Endothelial cell (in vitro differentiated cells): ENCODE data around the gene GINS1. TPM values are rescaled to one million over a fixed set of nuclear protein-coding genes. Genes with fewer than 3 reads are reported as not detected.

Source experiments
- DNase-seq: peaks from one replicate; pipeline ENCODE4 v3.0.0; 2021; ENCODE audit warnings: low spot score
- H3K27ac Mint-ChIP-seq: one replicate; pipeline ENCODE4 v1.8.0; 2021; ENCODE audit warnings: mixed read lengths, inconsistent platforms; ENCODE audit not compliant: unreplicated experiment
- H3K27me3 Mint-ChIP-seq: one replicate; pipeline ENCODE4 v1.8.0; 2021; ENCODE audit warnings: mild to moderate bottlenecking, moderate library complexity, mixed read lengths, inconsistent platforms; ENCODE audit not compliant: unreplicated experiment
- H3K36me3 Mint-ChIP-seq: one replicate; pipeline ENCODE4 v1.8.0; 2021; ENCODE audit warnings: mild to moderate bottlenecking, low read depth, mixed read lengths, inconsistent platforms; ENCODE audit not compliant: unreplicated experiment
- H3K4me1 Mint-ChIP-seq: one replicate; pipeline ENCODE4 v1.8.0; 2021; ENCODE audit warnings: mild to moderate bottlenecking, mixed read lengths, inconsistent platforms; ENCODE audit not compliant: unreplicated experiment
- H3K4me3 Mint-ChIP-seq: one replicate; pipeline ENCODE4 v1.8.0; 2021; ENCODE audit warnings: mild to moderate bottlenecking, mixed read lengths, inconsistent platforms; ENCODE audit not compliant: unreplicated experiment
- H3K9me3 Mint-ChIP-seq: one replicate; pipeline ENCODE4 v1.8.0; 2021; ENCODE audit warnings: mixed read lengths, inconsistent platforms; ENCODE audit not compliant: unreplicated experiment
- total RNA-seq: library from RNA; stranded (reverse); fragmentation: NEBNext Ultra II Directional; extraction: Animal tissue kit (Norgen Biotek cat#: 25700); gene quantifications from one replicate; pipeline ENCODE4 v1.2.1, GENCODE V29; 2021; ENCODE audit not compliant: unreplicated experiment
- TF ChIP-seq, protein P1 (sequence below): fragments of 200-600 bp; sonication (generic); IDR thresholded peaks from one replicate; pipeline ENCODE4 v1.5.0; 2021; ENCODE audit warnings: antibody characterized with exemption; ENCODE audit not compliant: unreplicated experiment

The GINS1 gene
- total RNA-seq, 1 donor from 2014 or later: 12.3 TPM

DNA sequence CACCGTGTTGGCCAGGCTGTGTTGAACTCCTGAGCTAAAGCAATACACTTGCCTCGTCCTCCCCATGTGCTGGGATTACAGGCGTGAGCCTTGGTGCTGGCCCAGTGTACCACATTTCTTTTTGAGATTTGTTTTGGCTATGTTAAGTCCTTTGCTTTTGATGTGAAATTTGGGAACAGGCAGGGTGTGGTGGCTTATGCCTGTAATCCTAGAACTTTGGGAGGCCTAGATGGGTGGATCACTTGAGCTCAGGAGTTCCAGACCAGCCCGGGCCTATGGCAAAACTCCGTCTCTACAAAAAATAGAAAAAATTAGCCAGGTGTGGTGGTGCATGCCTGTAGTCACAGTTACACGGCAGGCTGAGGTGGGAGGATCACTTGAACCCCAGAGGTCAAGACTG lies 40.2 kb downstream of the GINS1 start:
- Mint-ChIP-seq H3K4me1 (peaks cover 11% of the 10 kb centered on the region), H3K36me3 (peaks cover 36% of the 10 kb centered on the region), H3K27me3 (no peaks in the 10 kb centered on the region), H3K27ac (no peak overlapping the region), H3K4me3 (no peak overlapping the region), H3K9me3 (no peaks in the 10 kb centered on the region)
- no peak for DNase-seq
- TF ChIP-seq, protein P1, sequence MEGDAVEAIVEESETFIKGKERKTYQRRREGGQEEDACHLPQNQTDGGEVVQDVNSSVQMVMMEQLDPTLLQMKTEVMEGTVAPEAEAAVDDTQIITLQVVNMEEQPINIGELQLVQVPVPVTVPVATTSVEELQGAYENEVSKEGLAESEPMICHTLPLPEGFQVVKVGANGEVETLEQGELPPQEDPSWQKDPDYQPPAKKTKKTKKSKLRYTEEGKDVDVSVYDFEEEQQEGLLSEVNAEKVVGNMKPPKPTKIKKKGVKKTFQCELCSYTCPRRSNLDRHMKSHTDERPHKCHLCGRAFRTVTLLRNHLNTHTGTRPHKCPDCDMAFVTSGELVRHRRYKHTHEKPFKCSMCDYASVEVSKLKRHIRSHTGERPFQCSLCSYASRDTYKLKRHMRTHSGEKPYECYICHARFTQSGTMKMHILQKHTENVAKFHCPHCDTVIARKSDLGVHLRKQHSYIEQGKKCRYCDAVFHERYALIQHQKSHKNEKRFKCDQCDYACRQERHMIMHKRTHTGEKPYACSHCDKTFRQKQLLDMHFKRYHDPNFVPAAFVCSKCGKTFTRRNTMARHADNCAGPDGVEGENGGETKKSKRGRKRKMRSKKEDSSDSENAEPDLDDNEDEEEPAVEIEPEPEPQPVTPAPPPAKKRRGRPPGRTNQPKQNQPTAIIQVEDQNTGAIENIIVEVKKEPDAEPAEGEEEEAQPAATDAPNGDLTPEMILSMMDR: no peak

DNA sequence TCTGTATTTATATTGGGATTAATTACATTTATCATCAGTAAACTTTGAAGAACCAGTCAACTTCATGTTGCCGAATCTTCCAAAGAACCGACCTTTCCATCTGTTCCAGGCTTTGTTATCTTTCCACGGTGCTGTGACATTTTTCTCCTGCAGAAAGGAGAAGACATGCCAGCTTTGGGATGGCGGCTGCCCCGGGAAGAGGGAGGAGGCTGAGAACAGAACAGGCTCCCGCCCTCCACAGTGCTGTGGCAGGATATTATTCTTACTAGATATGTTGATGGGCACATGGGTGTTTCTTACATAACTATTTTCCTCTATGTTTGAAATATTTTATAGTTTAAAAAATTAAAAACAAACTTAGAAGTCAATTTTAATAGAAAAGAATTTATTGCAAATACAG lies 44.9 kb downstream of the GINS1 start:
- TF ChIP-seq, protein P1: no peak
- Mint-ChIP-seq H3K4me3 (peak overlapping the region; percentile 64), H3K9me3 (no peaks in the 10 kb centered on the region), H3K27ac (no peak overlapping the region), H3K4me1 (no peaks in the 10 kb centered on the region), H3K36me3 (peaks cover 56% of the 10 kb centered on the region), H3K27me3 (peaks cover 6% of the 10 kb centered on the region)
- no peak for DNase-seq

DNA sequence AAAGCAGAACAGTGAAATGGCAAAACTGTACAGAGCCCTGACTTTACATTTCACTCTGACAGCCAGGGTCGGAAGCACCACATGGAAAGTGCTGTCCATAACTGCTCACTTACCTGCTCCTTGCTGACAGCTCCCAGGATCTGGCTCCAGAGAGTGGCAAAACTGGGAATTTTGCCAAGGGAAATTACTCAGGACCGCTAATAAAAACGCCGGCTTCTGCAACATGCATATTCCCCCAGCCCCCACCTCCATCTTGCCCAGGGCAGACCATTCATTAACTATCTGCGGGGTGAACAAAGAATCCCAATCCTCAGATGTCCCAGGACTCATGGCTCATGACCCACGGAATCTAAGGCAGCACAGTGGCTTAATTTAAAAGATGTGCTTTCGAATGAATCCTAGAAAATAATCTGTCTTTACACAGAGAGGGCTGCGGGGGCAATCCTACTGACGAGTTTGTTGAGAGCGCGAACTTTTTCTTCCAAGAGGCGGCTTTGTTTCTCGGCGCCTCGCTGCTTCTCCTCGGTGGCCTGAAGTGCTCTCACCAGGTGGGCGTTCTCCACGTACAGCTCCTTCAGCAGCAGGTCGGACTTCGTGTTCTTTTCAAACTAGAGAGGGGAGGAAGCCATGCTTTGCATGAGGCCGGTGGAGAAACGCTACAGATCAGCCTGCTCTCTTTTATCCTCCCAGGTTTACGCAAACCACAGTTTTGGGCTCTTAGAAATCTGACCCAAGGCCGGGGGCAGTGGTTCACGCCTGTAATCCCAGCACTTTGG lies 45.8 kb downstream of the GINS1 start:
- H3K9me3 Mint-ChIP-seq: no peaks in the 10 kb centered on the region
- peaks cover 57% of the 10 kb centered on the region for H3K36me3 Mint-ChIP-seq
- TF ChIP-seq, protein P1: no peak
- H3K4me3 Mint-ChIP-seq: no peak overlapping the region
- H3K27me3 Mint-ChIP-seq: peaks cover 6% of the 10 kb centered on the region
- DNase-seq: no peak
- no peaks in the 10 kb centered on the region for H3K4me1 Mint-ChIP-seq
- H3K27ac Mint-ChIP-seq: no peak overlapping the region

DNA sequence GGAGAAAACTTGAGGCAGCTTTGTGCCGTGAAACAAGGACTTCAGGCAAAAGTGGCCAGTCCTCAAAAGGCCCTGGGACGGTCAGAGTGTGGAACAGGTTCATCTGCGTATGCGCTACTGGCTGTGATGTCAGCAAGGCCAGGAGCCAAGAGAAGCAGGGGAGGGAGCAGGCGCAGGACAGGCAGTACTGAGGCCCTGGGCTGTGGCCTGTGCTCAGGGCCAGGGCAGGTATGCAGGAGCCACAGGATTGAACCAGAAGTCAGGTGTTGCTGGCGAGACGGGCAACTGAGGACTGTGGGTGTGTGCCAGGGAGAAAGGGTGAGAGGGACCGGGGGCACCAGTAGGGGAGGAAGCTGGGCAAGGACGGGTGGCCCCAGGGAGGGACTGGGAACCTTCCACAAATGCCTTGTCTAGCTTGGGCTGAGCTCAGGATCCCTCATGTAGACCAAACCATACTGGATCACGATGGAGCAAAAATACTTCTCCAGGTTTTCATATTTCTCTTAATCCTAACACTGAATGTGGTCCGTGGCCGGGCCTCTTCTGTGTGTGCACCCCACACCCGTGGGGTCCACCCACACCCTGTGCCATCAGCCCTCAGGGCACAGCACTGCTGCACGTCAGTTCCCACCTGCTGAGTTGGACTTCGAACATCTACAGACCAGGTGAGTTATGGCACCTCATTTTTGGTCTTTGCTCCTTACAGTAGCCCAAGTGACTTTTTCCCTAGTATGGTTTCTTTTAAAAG lies 46.9 kb downstream of the GINS1 start:
- Mint-ChIP-seq H3K27ac (no peak overlapping the region), H3K4me3 (peak overlapping the region; percentile 53), H3K9me3 (no peaks in the 10 kb centered on the region), H3K4me1 (no peaks in the 10 kb centered on the region), H3K27me3 (peaks cover 6% of the 10 kb centered on the region), H3K36me3 (peaks cover 49% of the 10 kb centered on the region)
- no peak for DNase-seq
- TF ChIP-seq, protein P1: no peak
